Measurements from ENCODE around the gene GRIP1. TPM values are rescaled to one million over a fixed set of nuclear protein-coding genes. Genes with fewer than 3 reads are reported as not detected.

GRIP1 gene
- total RNA-seq, 4 donors from 2014 or later: 0.18 to 2.1 (median 0.34) TPM

GRCh38 chr12:66648033-66648735 lies 30.7 kb downstream of the GRIP1 start:
- Histone ChIP-seq H3K27me3 (no peaks in the 10 kb centered on the region), H3K9me3 (no peaks in the 10 kb centered on the region), H3K27ac (no peak overlapping the region), H3K4me1 (no peaks in the 10 kb centered on the region), H3K36me3 (no peaks in the 10 kb centered on the region), H3K4me3 (no peak overlapping the region)
- DNase-seq (no peak), ATAC-seq (no peak)
- intact Hi-C loops (cut with DNase I; ENCODE audit: low total_unique reads) (no loop called here), in situ Hi-C loops (cut with MboI; ENCODE audit: low sequenced_read_pairs in 4 of 4) (no loop called here)
- TF ChIP-seq POLR2A (IDR thresholded peaks at IDR 0.05) (no peak), CTCF (IDR thresholded peaks at IDR 0.05 in 4 of 5, conservative IDR thresholded peaks at IDR 0.05 in 1 of 5) (no peak)

DNA sequence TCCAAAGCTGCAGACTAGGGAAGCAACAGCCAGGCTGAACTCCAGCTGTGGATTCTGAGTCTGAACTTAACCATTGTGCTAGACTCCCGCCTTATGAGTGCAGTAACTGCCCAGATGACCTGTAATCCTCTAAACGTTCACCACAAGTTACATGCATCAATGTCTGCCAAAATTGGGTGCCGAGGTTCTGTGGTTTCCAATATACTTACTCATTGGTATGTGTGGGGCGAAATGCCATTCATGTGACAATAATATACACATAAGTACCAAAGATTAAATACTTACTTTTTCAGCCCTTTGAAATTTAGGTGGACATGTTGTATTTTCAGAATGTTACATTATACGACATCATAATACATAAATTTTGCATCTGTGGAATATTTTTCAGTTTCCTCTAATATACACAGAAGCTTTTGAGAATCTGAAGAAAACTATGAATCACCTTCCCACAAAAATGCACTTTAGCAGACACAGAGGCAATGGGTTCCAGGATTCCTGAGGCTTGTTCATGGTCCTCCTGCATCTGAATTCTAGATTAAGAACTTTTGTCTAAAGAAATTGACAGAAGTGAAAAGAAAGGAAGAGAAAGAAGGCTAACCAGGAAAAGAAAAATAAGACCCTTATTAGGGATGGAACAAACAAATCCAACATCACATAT lies 31.7 kb downstream of the GRIP1 start:
- no peak for TF ChIP-seq CTCF (IDR thresholded peaks at IDR 0.05 in 4 of 5, conservative IDR thresholded peaks at IDR 0.05 in 1 of 5)
- TF ChIP-seq POLR2A (IDR thresholded peaks at IDR 0.05): no peak
- no peak for DNase-seq
- H3K27ac ChIP-seq: no peak overlapping the region
- no peak overlapping the region for H3K4me3 ChIP-seq
- H3K36me3 ChIP-seq: no peaks in the 10 kb centered on the region
- no peaks in the 10 kb centered on the region for H3K27me3 ChIP-seq
- in situ Hi-C loops (cut with MboI; ENCODE audit: low sequenced_read_pairs in 4 of 4): no loop called here
- no peak for ATAC-seq
- intact Hi-C loops (cut with DNase I; ENCODE audit: low total_unique reads): no loop called here
- no peaks in the 10 kb centered on the region for H3K4me1 ChIP-seq
- no peaks in the 10 kb centered on the region for H3K9me3 ChIP-seq

DNA sequence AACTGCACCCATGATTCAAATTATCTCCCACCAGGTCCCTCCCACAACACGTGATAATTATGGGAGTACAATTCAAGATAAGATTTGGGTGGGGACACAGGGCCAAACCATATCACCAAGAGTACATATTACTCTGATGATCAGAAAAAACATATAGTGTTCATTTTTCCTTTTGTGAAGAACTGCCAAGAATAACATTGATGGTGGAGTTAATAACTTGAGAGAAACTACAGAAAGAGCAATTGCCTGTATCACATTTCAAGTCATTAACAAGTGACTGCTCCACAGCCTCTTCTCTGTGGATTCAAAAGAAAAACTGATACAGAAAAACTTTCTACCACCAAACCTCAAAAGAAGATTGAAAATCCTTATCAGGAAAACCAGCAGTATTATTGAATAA lies 34.7 kb downstream of the GRIP1 start:
- in situ Hi-C loops (cut with MboI; ENCODE audit: low sequenced_read_pairs in 4 of 4): no loop called here
- DNase-seq (no peak), ATAC-seq (no peak)
- no peaks in the 10 kb centered on the region for H3K9me3 ChIP-seq
- no peak overlapping the region for H3K27ac ChIP-seq
- H3K4me3 ChIP-seq: no peak overlapping the region
- TF ChIP-seq POLR2A (IDR thresholded peaks at IDR 0.05) (no peak), CTCF (IDR thresholded peaks at IDR 0.05 in 4 of 5, conservative IDR thresholded peaks at IDR 0.05 in 1 of 5) (no peak)
- no peaks in the 10 kb centered on the region for H3K27me3 ChIP-seq
- intact Hi-C loops (cut with DNase I; ENCODE audit: low total_unique reads): no loop called here
- H3K36me3 ChIP-seq: no peaks in the 10 kb centered on the region
- H3K4me1 ChIP-seq: no peaks in the 10 kb centered on the region

DNA sequence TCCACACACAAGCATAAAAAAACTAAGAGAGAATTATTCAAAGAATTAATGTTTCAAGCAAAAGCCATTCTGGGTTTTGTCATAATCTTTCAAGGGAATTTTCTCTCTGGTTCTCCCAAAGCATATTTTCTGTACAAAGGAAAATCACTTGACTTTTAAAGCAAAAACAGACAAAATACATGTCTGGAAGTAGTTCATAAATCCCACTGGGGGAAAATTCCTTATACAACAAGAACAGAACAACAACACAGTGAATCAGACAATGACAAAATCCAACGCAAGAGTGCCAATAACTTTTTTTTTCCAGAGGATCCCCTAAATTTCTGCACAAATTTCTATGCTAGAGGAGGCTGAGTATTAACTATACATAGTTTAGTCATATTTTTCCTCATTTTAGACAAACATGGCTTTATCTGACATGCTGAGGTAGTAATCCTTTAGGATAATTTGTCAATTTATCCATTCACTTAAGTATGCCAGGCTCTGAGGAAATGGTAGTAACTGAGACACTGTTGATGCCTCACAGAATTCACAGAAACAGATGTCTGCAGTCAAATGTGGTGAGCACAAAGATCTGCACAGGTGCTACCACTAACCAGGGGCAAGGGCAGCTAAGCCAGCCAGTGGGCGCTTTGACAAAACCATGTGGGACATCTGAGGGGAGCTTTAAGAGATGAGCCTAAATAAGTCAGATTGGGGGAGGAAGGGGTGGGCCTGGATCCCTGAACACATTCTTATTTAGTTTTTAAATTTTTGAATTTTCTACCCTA lies 38.0 kb downstream of the GRIP1 start:
- DNase-seq (no peak), ATAC-seq (no peak)
- no peaks in the 10 kb centered on the region for H3K27me3 ChIP-seq
- peaks cover 0 to 3% of the 10 kb centered on the region in 2 donors for H3K4me1 ChIP-seq
- H3K4me3 ChIP-seq: no peak overlapping the region
- in situ Hi-C loops (cut with MboI; ENCODE audit: low sequenced_read_pairs in 4 of 4) (no loop called here), intact Hi-C loops (cut with DNase I; ENCODE audit: low total_unique reads) (no loop called here)
- no peaks in the 10 kb centered on the region for H3K9me3 ChIP-seq
- H3K27ac ChIP-seq: no peak overlapping the region
- no peak for TF ChIP-seq POLR2A (IDR thresholded peaks at IDR 0.05)
- TF ChIP-seq CTCF (IDR thresholded peaks at IDR 0.05 in 4 of 5, conservative IDR thresholded peaks at IDR 0.05 in 1 of 5): no peak
- H3K36me3 ChIP-seq: no peaks in the 10 kb centered on the region
